ENCODE measurements around the gene MALT1. TPM values are rescaled to one million over a fixed set of nuclear protein-coding genes. Genes with fewer than 3 reads are reported as not detected.
"Not testable (repeated sequence)": the region's sequence is repeated elsewhere in the genome, so short reads cannot be mapped to it uniquely, and the experiment has no call there.

Gene MALT1
- total RNA-seq, 2 donors from 2014 or later, result 41.1 to 51.6 TPM

- TF ChIP-seq POLR2A (IDR thresholded peaks at IDR 0.05) (no peak), POLR2AphosphoS5 (IDR thresholded peaks at IDR 0.05) (no peak)
- TF ChIP-seq, protein P1, sequence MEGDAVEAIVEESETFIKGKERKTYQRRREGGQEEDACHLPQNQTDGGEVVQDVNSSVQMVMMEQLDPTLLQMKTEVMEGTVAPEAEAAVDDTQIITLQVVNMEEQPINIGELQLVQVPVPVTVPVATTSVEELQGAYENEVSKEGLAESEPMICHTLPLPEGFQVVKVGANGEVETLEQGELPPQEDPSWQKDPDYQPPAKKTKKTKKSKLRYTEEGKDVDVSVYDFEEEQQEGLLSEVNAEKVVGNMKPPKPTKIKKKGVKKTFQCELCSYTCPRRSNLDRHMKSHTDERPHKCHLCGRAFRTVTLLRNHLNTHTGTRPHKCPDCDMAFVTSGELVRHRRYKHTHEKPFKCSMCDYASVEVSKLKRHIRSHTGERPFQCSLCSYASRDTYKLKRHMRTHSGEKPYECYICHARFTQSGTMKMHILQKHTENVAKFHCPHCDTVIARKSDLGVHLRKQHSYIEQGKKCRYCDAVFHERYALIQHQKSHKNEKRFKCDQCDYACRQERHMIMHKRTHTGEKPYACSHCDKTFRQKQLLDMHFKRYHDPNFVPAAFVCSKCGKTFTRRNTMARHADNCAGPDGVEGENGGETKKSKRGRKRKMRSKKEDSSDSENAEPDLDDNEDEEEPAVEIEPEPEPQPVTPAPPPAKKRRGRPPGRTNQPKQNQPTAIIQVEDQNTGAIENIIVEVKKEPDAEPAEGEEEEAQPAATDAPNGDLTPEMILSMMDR (IDR thresholded peaks at IDR 0.05), result no peak
- H3K4me3 ChIP-seq, result no peak overlapping the region
- no peak for DNase-seq (ENCODE audit: low spot score)
- no peaks in the 10 kb centered on the region for H3K27me3 ChIP-seq (replicated peaks; ENCODE audit: insufficient read depth)
- no peak overlapping the region for H3K27ac ChIP-seq
- H3K4me1 ChIP-seq (replicated peaks), result no peaks in the 10 kb centered on the region
- 87% methylated on average over 7 of the region's 7 CpGs for WGBS
- intact Hi-C loops (cut with DNase I), result no loop called here
- no peaks in the 10 kb centered on the region for H3K9me3 ChIP-seq
- H3K36me3 ChIP-seq, result no peaks in the 10 kb centered on the region
Observed at GRCh38 chr18:58640891-58641610, 30.2 kb upstream of the MALT1 start.

DNA sequence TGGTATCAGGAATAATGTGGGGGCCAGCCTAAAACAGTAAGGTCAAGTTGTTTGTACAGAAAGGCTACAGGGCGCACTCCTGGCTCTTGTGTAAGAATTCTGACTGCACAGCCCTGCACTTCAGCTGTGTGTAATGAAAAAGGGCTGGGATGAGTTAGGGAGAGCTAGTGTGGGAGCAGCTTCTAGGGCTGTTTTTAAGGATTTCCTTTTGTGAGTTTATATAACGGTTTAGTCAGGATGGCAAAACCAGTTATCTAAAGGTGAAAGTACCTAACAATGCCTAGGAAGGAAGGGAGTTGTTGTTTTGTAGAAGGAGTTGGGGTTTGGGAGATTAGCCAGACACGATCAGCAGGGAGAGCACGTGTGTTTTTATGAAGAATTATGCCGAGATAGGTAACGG, 27.7 kb upstream of the MALT1 start:
- H3K27me3 ChIP-seq (replicated peaks; ENCODE audit: insufficient read depth); H3K9me3 ChIP-seq; H3K36me3 ChIP-seq; DNase-seq (ENCODE audit: low spot score); H3K27ac ChIP-seq; H3K4me3 ChIP-seq; H3K4me1 ChIP-seq (replicated peaks); intact Hi-C loops (cut with DNase I): not testable (repeated sequence)
- WGBS, result 93% methylated on average over 6 of the region's 6 CpGs

- TF ChIP-seq, protein P1 (IDR thresholded peaks at IDR 0.05), result no peak
- TF ChIP-seq POLR2AphosphoS5 (IDR thresholded peaks at IDR 0.05), result no peak
- no peak for TF ChIP-seq POLR2A (IDR thresholded peaks at IDR 0.05)
- no peaks in the 10 kb centered on the region for H3K4me1 ChIP-seq (replicated peaks)
- no peaks in the 10 kb centered on the region for H3K9me3 ChIP-seq
- intact Hi-C loops (cut with DNase I), result no loop called here
- no peak overlapping the region for H3K4me3 ChIP-seq
- H3K27me3 ChIP-seq (replicated peaks; ENCODE audit: insufficient read depth), result no peaks in the 10 kb centered on the region
- no peak for DNase-seq (ENCODE audit: low spot score)
- H3K27ac ChIP-seq, result no peak overlapping the region
- H3K36me3 ChIP-seq, result no peaks in the 10 kb centered on the region
- 79% methylated on average over 5 of the region's 5 CpGs for WGBS
Observed at GRCh38 chr18:58645398-58645797, 25.9 kb upstream of the MALT1 start.

- TF ChIP-seq POLR2AphosphoS5 (IDR thresholded peaks at IDR 0.05) (no peak), POLR2A (IDR thresholded peaks at IDR 0.05) (no peak)
- TF ChIP-seq, protein P1 (IDR thresholded peaks at IDR 0.05), result no peak
- intact Hi-C loops (cut with DNase I), result no loop called here
- no peak for DNase-seq (ENCODE audit: low spot score)
Observed at GRCh38 chr18:58646334-58646862, 24.9 kb upstream of the MALT1 start.

GRCh38 chr18:58649966-58650816, 21.1 kb upstream of the MALT1 start:
- WGBS, result 96% methylated on average over 1 of the region's 1 CpG
- intact Hi-C loops (cut with DNase I), result no loop called here
- Histone ChIP-seq H3K27ac (no peak overlapping the region), H3K4me1 (replicated peaks) (no peaks in the 10 kb centered on the region), H3K36me3 (no peaks in the 10 kb centered on the region), H3K9me3 (no peaks in the 10 kb centered on the region), H3K4me3 (no peak overlapping the region), H3K27me3 (replicated peaks; ENCODE audit: insufficient read depth) (no peaks in the 10 kb centered on the region)
- TF ChIP-seq POLR2A (IDR thresholded peaks at IDR 0.05) (no peak), POLR2AphosphoS5 (IDR thresholded peaks at IDR 0.05) (no peak)
- TF ChIP-seq, protein P1 (IDR thresholded peaks at IDR 0.05), result no peak
- no peak for DNase-seq (ENCODE audit: low spot score)

More at GRCh38 chr18:58646334-58646862, 24.9 kb upstream of the MALT1 start:
- H3K36me3 ChIP-seq, result no peaks in the 10 kb centered on the region
- whole genome bisulfite sequencing, result 84% methylated on average over 4 of the region's 4 CpGs
- H3K27ac ChIP-seq, result no peak overlapping the region
- H3K4me1 ChIP-seq (replicated peaks), result no peaks in the 10 kb centered on the region
- no peaks in the 10 kb centered on the region for H3K27me3 ChIP-seq (replicated peaks; ENCODE audit: insufficient read depth)
- H3K4me3 ChIP-seq, result no peak overlapping the region
- H3K9me3 ChIP-seq, result no peaks in the 10 kb centered on the region

GRCh38 chr18:58650830-58651229, 20.4 kb upstream of the MALT1 start:
- H3K27ac ChIP-seq; H3K9me3 ChIP-seq; H3K4me1 ChIP-seq (replicated peaks); H3K27me3 ChIP-seq (replicated peaks; ENCODE audit: insufficient read depth); H3K4me3 ChIP-seq; DNase-seq (ENCODE audit: low spot score); intact Hi-C loops (cut with DNase I); H3K36me3 ChIP-seq: not testable (repeated sequence)
- 93% methylated on average over 10 of the region's 10 CpGs for WGBS

- WGBS, result 69% methylated on average over 7 of the region's 7 CpGs
- H3K27ac ChIP-seq; DNase-seq (ENCODE audit: low spot score); H3K4me3 ChIP-seq; H3K9me3 ChIP-seq; H3K36me3 ChIP-seq; intact Hi-C loops (cut with DNase I); H3K4me1 ChIP-seq (replicated peaks); H3K27me3 ChIP-seq (replicated peaks; ENCODE audit: insufficient read depth): not testable (repeated sequence)
Observed at GRCh38 chr18:58653144-58653722, 18.0 kb upstream of the MALT1 start.
